Muscle layer of duodenum (tissue), 2 donors: ENCODE results near the gene PEX11B.

ENCODE experiments used
- H3K27ac ChIP-seq: one replicate; pipeline ENCODE4 v1.7.0; 2013; ENCODE audit warnings: mild to moderate bottlenecking, low read length
- H3K27me3 ChIP-seq: one replicate; pipeline ENCODE4 v1.7.0; 2013; ENCODE audit warnings: low read depth, mild to moderate bottlenecking, control low read depth, low read length
- H3K36me3 ChIP-seq, 2 donors: one replicate each; pipeline ENCODE4 v1.7.0; 2013; ENCODE audit warnings: low read length in 2 of 2, control low read depth in 1 of 2, mild to moderate bottlenecking in 1 of 2; ENCODE audit not compliant: insufficient read depth in 2 of 2, control insufficient read depth in 1 of 2
- H3K4me1 ChIP-seq, 2 donors: one replicate each; pipeline ENCODE4 v1.7.0; 2013; ENCODE audit warnings: low read length in 2 of 2, mild to moderate bottlenecking in 2 of 2, control low read depth in 1 of 2, moderate library complexity in 1 of 2; ENCODE audit not compliant: insufficient read depth in 2 of 2, control insufficient read depth in 1 of 2
- H3K4me3 ChIP-seq, 2 donors: one replicate each; pipeline ENCODE4 v1.7.0; 2013; ENCODE audit warnings: low read length in 2 of 2, low read depth in 1 of 2, mild to moderate bottlenecking in 1 of 2
- H3K9me3 ChIP-seq, 2 donors: one replicate each; pipeline ENCODE4 v1.7.0; 2013; ENCODE audit warnings: low read length in 2 of 2, control low read depth in 1 of 2, mild to moderate bottlenecking in 1 of 2; ENCODE audit not compliant: control insufficient read depth in 1 of 2
- donor health status: healthy.

PEX11B gene

DNA sequence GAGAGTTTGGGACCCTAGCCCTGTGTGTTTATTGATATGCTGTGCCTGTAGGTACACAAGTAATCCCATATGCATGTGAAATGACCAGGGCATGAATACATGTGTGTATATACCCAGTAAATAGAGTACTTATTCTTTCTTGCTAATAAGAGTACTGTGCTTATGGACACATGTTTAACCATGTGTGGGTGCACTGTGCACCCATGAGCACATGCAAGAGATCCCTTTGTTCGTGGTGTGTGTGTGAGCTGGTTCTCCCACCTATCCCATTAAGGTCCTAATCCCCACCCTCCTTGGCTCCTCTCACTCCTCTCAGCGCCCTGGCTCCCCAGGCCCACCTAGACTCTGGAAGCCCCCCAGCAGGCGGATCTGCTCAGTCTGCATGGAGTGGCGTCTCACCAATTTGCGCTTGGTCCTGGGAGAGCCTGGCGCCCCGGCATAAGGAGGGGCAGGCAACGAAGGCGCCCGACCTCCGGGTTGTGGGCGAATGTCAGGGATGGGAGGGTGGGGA is 41.5 kb upstream of the PEX11B start:
- H3K4me3 ChIP-seq, result peak overlapping the region; percentile 80 to 81
- peaks cover 4% of the 10 kb centered on the region for H3K27me3 ChIP-seq
- H3K27ac ChIP-seq, result peak overlapping the region; percentile 35
- peaks cover 33 to 62% of the 10 kb centered on the region in 2 donors for H3K4me1 ChIP-seq
- H3K9me3 ChIP-seq, result no peaks in the 10 kb centered on the region
- no peaks in the 10 kb centered on the region for H3K36me3 ChIP-seq

DNA sequence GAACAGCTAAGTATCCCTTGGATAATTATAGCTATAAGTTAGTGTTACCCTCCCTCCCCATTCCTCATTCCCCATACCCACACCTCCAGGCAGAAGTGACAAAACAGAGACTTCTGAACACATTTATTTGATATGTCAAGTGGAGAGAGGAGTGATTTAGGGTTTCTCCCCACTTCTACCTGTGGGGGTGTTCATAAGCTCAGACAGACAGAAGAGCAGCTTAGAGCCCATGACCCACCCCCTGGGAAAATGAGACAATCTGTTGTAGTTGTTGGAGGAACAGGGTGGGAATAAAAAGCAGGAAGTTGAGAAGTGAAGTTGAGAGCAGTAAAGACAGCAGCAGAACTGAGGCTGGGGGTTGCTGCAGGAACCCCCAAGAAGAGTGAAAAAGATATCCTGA is 40.8 kb upstream of the PEX11B start:
- Histone ChIP-seq H3K27me3 (peaks cover 4% of the 10 kb centered on the region), H3K4me3 (no peak overlapping the region), H3K4me1 (peaks cover 33 to 68% of the 10 kb centered on the region in 2 donors), H3K27ac (no peak overlapping the region), H3K9me3 (no peaks in the 10 kb centered on the region), H3K36me3 (no peaks in the 10 kb centered on the region)

DNA sequence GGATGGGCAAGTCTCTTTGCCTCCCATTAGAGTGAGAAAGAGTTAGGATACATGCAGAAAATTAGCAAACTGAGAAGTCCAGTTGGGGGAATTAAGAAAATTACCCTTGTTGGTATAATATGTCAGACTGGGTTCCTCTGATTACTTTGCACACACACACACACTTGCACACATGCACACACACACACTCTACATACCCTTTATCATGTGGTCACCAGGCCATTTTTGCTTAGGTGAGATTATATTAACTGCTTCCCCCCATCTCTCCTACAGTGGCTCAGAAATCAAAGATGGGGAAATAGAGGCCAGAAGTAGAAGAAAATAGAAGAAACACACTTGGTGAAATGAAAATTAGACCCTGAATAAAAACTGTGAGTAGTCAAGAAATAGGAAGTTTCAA is 40.2 kb upstream of the PEX11B start:
- Histone ChIP-seq H3K9me3 (no peaks in the 10 kb centered on the region), H3K4me3 (no peak overlapping the region), H3K4me1 (peaks cover 30 to 69% of the 10 kb centered on the region in 2 donors), H3K36me3 (no peaks in the 10 kb centered on the region), H3K27ac (no peak overlapping the region), H3K27me3 (peaks cover 4% of the 10 kb centered on the region)

DNA sequence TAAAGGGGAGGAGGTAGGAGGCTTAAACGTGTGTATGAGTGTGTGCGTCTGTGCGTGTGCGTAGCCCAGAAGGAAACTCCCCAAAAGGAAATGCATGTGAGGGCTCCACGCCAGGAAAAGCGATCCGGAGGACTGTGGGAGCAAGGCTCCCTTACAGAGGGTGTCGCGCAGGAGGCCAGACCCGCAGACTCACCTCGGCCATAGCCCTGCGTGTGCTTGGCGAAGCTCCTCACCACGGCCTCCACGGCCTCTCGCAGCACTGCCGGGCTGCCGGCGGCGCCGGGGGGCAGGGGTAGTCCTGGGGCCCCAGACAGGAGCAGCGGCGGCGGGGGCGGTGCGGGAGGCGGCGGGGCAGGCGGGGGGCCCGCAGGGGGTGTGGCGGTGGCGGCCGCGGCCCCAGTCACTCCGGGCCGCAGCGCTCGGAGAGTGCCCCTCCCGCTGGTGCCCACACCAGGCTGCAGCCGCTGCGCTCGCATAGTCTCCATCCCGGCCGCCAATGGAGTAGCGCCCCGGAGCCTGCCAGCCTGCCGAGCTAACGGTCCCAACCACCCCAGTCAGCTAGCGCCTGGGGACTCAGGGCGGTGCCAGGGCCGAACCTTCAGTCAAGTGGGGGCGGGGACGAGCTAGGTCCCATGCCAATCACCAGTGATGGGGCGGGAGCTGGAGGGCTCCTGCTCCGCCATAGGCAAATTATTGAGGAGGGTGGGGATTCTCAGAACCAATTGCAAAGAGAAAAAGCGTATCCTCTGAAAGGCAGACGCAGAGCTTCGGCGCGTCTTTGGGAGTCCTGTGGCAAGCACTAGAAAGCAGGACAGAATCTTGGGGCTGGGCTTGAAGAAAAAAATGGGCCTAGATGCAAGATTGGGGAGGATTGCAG is 39.2 kb upstream of the PEX11B start, which contains the start of gene LIX1L:
Gene LIX1L, minus strand, starts transcription at position 575 of the 877 bp plus-strand sequence. Its CDS starts 90 bp downstream, at position 485.
- peak within 1 kb of the TSS; percentile 98 for H3K27ac ChIP-seq
- no peaks in the 10 kb centered on the region for H3K9me3 ChIP-seq
- peaks cover 19 to 61% of the 10 kb centered on the region in 2 donors for H3K4me1 ChIP-seq
- peaks cover 4% of the 10 kb centered on the region for H3K27me3 ChIP-seq
- H3K4me3 ChIP-seq, result peak within 1 kb of the TSS; percentile 67 to 83
- H3K36me3 ChIP-seq, result no peaks in the 10 kb centered on the region

DNA sequence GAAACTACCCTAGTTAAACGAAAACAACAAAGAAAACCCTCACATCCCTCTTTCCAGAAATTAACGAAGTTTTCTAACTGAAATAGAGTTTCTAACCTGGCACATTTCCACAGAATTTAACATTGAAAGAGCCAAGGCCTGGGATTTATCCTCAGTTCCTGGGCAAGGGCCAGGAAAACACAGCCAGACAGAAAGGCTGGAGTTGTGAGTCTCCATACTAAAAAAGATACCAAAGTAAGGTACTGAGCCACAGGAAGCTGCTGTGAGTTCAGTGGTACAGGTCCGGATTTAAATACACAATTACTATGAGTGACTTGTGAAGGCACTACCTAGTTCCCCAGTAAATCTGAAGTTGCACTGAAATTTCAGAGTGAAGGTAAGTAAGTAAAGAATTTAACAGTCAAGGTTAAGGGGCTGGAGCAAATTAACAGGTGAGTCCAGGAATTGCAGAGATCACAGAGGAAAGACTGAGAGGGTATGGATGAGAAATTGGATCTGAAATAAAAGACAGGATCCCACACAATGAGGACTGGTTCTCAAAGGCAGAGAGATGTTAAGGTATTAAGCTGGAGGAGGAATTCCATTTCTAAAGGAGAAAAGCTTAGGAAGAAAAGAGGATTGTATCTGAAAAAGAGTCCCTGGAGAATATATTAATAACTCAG is 38.4 kb upstream of the PEX11B start:
- H3K27me3 ChIP-seq, result peaks cover 4% of the 10 kb centered on the region
- H3K4me1 ChIP-seq, result peaks cover 18 to 62% of the 10 kb centered on the region in 2 donors
- H3K27ac ChIP-seq, result peak overlapping the region; percentile 98
- H3K4me3 ChIP-seq, result peak overlapping the region; percentile 67 to 83
- no peaks in the 10 kb centered on the region for H3K9me3 ChIP-seq
- no peaks in the 10 kb centered on the region for H3K36me3 ChIP-seq

DNA sequence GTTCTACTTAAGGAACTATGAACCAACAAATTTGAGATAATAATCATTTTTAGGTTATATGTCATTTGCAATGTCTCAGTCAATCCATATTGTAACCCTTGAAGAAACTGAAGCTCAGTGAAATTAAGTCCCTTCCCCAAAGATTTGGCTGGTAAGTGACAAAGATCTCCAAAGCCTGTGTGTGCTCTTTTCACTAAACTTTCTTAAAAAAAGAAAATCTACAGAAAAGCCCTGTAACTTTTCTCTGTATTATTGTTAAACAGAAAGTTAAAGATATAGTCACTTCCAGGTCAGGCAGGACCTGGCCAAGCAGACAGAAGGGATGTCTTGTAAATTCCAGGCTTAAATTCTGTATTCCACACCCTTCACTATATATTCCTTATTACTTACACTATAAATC is 37.8 kb upstream of the PEX11B start:
- Histone ChIP-seq H3K9me3 (no peaks in the 10 kb centered on the region), H3K4me3 (peak overlapping the region; percentile 67 to 83), H3K36me3 (no peaks in the 10 kb centered on the region), H3K4me1 (peaks cover 18 to 66% of the 10 kb centered on the region in 2 donors), H3K27ac (peak overlapping the region; percentile 98), H3K27me3 (peaks cover 4% of the 10 kb centered on the region)

DNA sequence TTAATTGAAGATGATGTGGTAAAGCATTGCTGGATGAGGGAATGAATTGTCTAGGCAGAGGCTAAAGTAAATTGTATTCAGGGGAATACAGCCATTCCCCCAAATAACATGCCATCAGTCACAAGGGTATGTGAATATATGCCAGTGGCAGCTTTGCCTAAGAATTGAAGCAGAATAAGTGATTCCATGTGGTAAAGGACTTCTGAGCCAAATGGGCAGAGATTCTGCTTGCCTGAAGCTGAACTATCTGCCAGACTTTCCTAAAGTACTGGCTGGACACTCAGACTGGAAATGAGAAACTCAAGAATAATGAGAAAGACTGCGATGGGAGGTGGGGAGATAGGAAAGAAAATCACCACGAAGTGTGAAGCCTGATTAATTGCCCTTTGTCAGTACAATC is 36.9 kb upstream of the PEX11B start:
- Histone ChIP-seq H3K4me1 (peaks cover 18 to 60% of the 10 kb centered on the region in 2 donors), H3K36me3 (no peaks in the 10 kb centered on the region), H3K4me3 (peak overlapping the region; percentile 6 to 24), H3K9me3 (no peaks in the 10 kb centered on the region), H3K27ac (peak overlapping the region; percentile 98), H3K27me3 (no peaks in the 10 kb centered on the region)

DNA sequence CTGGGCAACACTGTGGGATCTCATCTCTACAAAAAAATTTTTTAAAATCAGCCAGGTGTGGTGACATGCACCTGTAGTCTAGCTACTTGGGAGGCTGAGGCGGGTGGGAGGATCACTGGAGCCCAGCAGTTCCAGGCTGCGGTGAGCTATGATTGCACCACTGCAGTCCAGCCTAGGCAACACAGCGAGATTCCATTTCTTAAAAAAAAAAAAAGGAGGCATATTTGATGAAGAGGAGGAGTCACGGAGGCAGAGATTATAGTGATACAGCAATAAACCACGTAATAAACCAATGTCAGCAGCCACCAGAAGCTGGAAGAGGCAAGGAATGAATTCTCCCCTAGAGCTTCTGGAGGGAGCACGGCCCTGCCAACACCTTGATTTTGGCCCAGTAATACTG is 35.3 kb upstream of the PEX11B start:
- no peaks in the 10 kb centered on the region for H3K9me3 ChIP-seq
- H3K27ac ChIP-seq, result no peak overlapping the region
- no peaks in the 10 kb centered on the region for H3K27me3 ChIP-seq
- no peaks in the 10 kb centered on the region for H3K36me3 ChIP-seq
- H3K4me1 ChIP-seq, result peaks cover 14 to 48% of the 10 kb centered on the region in 2 donors
- H3K4me3 ChIP-seq, result no peak overlapping the region

DNA sequence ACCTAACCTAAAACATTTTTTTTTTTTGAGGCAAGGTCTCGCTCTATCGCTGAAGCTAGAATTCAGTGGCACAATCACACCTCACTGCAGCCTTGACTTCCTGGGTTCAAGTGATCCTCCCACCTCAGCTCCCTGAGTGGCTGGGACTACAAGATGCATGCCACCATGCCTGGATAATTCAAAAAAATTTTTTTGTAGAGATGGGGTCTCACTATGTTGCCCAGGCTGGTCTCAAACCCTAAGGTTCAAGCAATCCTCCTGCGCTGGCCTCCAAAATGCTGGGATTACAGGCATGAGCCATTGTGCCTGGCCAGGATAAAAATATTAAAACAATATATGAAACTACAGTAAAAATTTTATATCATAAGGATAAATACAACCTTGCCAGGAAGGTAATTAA is 34.4 kb upstream of the PEX11B start:
- no peaks in the 10 kb centered on the region for H3K27me3 ChIP-seq
- H3K27ac ChIP-seq, result no peak overlapping the region
- H3K9me3 ChIP-seq, result no peaks in the 10 kb centered on the region
- H3K4me1 ChIP-seq, result peaks cover 10 to 39% of the 10 kb centered on the region in 2 donors
- no peaks in the 10 kb centered on the region for H3K36me3 ChIP-seq
- H3K4me3 ChIP-seq, result no peak overlapping the region

DNA sequence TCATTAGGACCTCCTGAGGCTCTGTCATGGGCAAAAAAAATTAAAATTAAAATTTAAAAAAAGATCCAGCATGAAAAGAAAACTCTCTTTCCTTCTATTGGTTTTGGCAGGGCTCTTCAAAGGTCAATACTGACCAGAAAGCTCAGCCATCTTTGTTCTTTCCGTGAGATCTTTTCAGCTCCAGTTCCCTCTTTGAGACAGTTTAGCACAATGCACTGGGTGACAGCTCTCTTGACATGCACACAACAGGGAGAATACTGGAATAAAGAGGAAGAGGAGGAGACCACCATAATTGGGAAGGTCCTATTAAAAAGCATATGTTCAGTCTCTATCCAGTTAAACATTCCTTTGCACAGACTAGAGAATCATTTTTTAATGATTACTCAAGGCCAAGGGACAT is 33.0 kb upstream of the PEX11B start:
- Histone ChIP-seq H3K9me3 (no peaks in the 10 kb centered on the region), H3K4me3 (no peak overlapping the region), H3K27ac (no peak overlapping the region), H3K27me3 (no peaks in the 10 kb centered on the region), H3K36me3 (peaks cover 5 to 7% of the 10 kb centered on the region in 2 donors), H3K4me1 (peaks cover 10 to 39% of the 10 kb centered on the region in 2 donors)

DNA sequence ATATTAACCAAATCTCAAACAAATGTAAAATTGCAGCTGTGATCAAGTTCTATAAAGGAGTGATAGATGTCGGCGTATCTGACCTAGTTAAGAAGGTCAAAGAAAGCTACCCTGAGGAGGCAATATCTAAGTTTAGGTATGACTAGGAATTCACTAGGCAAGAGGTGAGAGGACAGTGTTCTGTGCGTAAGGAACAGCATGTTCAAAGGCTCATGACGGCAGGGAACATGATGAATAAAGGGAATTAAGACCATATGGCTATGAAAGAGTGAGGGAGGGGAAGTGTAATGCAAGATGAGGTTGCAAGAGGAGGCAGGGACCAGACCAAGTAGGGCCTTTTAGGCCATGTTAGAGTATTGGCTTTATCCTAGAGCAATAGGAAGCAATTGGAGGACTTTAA is 30.7 kb upstream of the PEX11B start:
- Histone ChIP-seq H3K36me3 (peaks cover 5 to 10% of the 10 kb centered on the region in 2 donors), H3K4me1 (peaks cover 0 to 16% of the 10 kb centered on the region in 2 donors), H3K27me3 (no peaks in the 10 kb centered on the region), H3K9me3 (no peaks in the 10 kb centered on the region), H3K4me3 (no peak overlapping the region), H3K27ac (no peak overlapping the region)
